HG02678 (cell line): ENCODE results near the gene KSR1.
A peak's percentile ranks its signal among the peaks of the same experiment; 100 is the strongest.
"Not testable (repeated sequence)": the region's sequence is repeated elsewhere in the genome, so short reads cannot be mapped to it uniquely, and the experiment has no call there.

Source experiments
- ATAC-seq: cut with Tn5 transposase; IDR thresholded peaks from one replicate; pipeline ENCODE4 v1.9.1; 2021; ENCODE audit warnings: mild to moderate bottlenecking, moderate library complexity; ENCODE audit not compliant: unreplicated experiment

The KSR1 gene

DNA sequence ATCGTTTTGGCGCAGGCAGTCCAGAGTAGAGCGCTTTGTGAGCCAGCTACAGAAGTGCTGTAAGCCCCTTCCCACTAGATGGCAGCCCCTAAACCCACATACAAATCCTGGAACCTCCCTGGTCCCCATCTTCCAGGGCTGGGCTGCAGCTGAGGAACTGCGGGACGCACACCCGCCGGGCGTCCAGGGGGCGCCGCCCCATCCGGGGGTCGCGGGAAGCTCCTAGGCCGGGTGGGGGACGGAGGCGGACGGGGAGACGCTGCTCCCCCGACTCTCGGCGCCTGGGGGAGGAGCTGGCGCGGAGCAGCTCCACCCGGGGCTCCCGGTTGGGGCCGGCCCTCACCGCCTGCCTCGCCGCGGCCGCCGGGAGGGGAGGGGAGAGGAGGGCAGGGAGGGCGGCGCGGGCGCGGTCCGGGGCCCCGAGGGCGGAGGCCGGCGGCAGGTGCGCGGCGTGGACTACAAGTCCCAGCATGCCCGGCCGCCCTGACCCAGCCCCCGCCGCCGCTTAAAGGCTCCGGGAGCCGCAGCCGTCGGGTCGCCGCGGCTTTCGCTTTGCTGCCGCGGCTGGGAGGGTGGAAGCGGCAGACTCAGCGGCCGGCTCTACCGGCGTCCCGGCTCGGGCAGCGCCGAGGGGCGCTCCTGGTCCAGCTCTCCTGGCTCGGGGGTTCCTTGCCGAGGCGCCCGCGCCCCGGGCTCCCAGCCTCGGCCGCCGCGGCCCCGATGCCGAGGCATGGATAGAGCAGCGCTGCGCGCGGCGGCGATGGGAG is at the start of gene KSR1:
KSR1 (plus strand) TSS at position 535 of the 767 bp plus-strand sequence; CDS start at position 731, 196 bp downstream.
- ATAC-seq = peak; percentile 88

DNA sequence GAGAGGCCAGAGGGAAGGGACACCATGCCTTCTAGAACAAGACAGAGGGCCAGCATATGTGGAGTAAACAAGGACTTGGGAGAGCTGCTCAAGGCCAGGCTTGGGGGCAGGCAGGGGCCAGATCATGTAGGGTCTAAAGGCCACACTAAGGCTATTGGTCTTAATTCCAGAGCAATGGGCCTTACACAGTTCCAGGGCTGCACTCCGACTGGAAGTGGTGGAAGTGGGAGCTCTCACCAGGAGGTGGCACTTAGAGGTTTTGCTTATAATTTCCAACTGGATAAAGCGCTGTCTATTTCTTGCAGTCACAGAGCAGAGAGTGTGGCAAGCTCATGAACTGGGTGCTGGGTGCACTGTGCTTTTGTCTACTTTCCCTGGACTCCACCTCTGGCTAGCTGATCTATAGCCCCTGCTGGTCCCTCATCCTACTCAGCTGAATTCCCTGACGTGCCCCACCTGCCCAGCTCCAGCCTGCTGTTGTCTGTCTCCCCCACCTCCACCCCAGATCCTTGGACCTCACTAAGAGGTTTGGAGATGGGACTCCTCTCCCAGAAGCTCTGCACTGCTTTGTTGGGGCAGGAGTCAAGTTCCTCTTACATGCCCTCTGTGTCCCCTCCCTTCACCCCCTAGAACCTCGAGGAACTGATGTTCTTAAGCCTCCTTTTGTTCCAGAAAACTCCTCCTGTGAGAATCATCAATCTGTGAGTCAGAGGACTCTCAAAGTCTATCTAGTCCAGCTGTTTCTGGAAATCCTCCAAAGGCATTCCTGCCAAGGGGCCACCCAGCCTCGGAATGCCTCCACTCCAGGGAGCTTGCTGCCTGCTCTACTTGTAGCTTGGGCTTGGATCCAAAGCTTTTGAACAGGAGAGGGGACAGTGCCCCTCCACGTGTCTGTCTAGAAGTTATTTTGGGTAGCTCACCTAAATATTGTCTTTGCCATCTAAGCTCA is 48.1 kb upstream of the KSR1 start:
- no peak for ATAC-seq

- no peak for ATAC-seq
Measured at GRCh38 chr17:27408891-27409290, 47.4 kb upstream of the KSR1 start.

GRCh38 chr17:27412158-27412557 is 44.1 kb upstream of the KSR1 start:
- not testable (repeated sequence) for ATAC-seq

- no peak for ATAC-seq
Measured at GRCh38 chr17:27413315-27413714, 42.9 kb upstream of the KSR1 start.

- no peak for ATAC-seq
Measured at GRCh38 chr17:27413792-27414191, 42.5 kb upstream of the KSR1 start.

GRCh38 chr17:27414271-27414670 is 42.0 kb upstream of the KSR1 start:
- no peak for ATAC-seq

DNA sequence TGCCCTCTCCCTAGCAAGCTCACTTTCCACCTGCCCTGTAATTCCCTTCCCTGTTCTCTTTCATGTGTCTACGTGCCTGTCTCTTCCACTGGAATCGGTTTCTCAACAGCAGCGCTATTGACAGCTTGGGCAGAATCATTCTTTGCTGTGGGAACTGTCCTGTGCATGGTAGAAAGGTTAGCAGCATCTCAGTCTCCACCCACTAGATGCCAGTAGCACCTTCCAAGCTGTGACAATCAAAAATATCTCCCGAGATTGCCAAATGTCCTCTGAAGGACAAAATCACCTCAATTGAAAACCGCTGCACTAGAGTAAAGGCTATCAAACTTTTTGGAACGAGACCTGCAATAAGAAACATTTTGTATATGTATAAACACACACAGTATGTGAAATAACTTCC is 41.6 kb upstream of the KSR1 start:
- no peak for ATAC-seq

DNA sequence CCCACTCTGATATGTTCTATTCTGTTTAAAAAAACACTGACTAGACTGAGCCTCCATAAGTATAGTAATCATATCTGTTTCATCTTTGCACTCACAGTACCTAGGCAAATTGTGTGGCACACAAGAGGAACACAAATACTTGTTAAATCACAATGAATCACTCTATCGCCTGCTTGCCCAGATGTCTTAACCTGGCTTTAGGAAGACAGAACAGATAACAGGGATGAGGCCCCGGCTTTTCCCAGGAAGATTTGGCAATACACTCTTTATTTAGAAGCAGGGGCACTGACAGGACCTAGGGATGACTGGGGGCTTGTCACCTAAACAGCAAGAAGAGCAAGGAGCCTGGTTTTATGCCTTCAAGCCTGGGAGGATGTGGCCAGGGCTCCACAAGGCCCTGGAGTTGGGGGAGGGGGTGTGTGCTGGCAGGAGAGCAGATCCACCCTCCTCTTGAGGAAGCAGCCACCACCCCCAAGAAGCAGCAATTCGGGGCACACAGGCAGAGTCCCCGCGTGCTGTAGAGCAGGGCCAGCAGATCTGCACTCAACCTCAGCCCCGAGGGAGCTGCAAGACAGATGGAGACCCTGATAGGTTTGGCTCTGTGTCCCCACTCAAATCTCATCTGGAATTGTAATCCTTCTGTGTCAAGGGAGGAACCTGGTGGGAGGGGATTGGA is 41.0 kb upstream of the KSR1 start:
- no peak for ATAC-seq

GRCh38 chr17:27417596-27418365 is 38.5 kb upstream of the KSR1 start:
- ATAC-seq = no peak

DNA sequence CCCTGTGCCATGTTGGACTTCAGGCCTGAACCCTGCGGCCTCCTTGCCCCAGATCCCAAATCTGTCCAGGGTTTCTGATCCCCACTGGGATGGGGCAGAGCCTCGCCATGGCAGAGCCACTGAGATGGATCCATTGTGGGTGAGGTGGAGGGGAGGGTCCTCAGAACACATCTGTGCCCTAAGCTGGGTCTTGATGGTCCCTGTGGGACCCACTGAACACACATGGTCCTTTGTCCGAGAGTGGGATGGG is 38.0 kb upstream of the KSR1 start:
- ATAC-seq = no peak

DNA sequence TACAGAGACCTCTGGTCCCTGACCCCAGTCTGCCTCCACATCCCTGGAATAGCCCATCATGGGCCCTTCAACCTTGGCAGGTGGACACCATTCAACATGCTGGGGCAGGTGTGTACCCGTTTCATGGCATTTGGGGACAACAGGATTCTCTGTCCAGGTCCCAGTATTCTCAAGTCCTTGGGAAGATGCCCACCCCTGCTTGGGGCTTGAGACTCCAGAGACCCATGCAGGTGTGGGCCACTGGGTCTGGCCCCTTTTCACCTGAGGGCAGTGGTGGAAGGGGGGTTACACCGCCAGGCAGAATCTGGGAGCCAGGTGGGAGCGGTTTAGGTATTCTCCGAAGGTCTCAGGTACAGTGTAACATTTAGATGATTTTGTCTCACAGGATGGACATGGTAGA is 37.1 kb upstream of the KSR1 start:
- ATAC-seq = no peak

DNA sequence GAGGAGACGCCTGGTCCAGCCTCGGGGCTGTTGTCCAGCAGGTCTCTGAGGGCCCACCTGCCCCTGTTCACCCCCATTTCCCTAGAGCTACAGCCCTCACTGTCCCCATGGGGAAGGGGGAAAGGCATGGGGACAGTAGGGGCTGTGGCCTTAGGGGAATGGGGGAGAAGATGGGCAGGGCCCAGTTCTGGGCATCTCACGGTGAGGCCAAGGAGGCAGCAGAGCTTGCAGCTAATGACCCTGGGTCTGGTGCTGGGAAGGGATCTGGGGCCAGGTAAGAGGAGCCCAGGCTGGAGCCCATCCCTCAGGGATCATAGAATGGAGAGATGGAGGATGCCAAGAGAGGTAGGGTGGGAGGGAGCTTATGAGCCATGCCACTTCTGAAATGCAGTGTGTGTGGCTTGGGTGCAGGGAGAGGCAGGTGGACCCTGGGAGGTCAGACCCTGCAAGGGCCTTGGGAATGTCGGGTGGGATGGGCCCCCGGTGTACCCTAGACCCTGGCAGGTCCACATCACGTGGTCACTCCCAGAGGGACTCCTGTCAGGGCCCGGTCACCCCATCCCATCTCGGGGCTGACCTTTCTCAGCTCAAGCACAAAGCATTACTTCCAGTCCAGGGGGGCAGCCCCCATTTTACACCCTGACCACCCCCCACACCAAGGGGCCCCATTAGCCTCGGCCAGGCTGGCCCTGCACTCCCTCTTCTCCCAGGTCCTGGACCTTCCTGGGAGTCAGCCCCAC is 35.9 kb upstream of the KSR1 start:
- ATAC-seq = no peak

DNA sequence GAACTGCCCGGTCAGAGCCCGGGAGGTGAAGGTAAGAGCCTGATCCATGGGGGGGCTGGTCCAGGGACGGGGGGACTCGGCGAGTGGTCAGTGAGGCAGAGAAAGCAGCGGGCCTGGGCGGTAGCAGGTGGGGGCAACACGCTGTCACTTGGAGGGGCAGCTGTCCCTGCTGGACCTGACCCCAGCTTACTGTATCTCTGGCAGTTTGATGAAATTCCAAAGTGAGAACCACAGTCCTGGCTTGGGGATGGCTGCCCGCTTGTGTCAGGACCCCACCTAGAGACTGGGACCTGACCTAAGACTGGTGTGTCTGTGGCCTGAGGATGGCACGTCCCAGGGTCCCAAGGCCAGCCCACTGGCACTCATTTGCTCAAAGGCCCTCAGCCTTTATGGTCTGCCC is 35.1 kb upstream of the KSR1 start:
- no peak for ATAC-seq

- ATAC-seq = not testable (repeated sequence)
Measured at GRCh38 chr17:27421626-27422025, 34.6 kb upstream of the KSR1 start.

DNA sequence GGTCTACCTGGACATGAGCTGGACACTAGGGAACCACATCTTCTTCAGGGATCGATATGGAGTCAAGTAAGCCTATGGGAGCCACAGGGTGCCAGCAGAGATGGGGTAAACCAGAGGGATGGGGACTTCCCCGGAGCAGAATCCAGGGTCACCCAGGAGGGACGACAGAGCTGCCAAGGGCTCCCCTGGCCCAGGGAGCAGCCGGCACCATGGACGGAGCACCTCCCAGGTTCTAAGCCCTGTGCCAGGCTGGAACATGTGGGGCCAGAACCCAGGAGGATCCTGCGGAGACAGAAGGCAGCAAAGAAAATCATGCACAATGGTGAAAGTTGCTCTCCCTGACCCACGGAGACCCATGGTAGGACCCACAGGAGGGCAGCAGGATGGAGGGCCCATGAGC is 33.6 kb upstream of the KSR1 start:
- ATAC-seq = no peak

GRCh38 chr17:27423651-27424050 is 32.6 kb upstream of the KSR1 start:
- ATAC-seq = no peak

GRCh38 chr17:27424516-27424915 is 31.7 kb upstream of the KSR1 start:
- no peak for ATAC-seq

- ATAC-seq = no peak
Measured at GRCh38 chr17:27424941-27425340, 31.3 kb upstream of the KSR1 start.

GRCh38 chr17:27425571-27425970 is 30.7 kb upstream of the KSR1 start:
- ATAC-seq = not testable (repeated sequence)
